Superior temporal gyrus (tissue), 1 donor: ENCODE measurements around the gene NDUFA9.
A peak's percentile ranks its signal among the peaks of the same experiment; 100 is the strongest.

Experiments
- DNase-seq: peaks from one replicate; pipeline ENCODE4 v3.0.0-alpha.2; 2016; ENCODE audit errors: extremely low spot score

NDUFA9 gene

DNA sequence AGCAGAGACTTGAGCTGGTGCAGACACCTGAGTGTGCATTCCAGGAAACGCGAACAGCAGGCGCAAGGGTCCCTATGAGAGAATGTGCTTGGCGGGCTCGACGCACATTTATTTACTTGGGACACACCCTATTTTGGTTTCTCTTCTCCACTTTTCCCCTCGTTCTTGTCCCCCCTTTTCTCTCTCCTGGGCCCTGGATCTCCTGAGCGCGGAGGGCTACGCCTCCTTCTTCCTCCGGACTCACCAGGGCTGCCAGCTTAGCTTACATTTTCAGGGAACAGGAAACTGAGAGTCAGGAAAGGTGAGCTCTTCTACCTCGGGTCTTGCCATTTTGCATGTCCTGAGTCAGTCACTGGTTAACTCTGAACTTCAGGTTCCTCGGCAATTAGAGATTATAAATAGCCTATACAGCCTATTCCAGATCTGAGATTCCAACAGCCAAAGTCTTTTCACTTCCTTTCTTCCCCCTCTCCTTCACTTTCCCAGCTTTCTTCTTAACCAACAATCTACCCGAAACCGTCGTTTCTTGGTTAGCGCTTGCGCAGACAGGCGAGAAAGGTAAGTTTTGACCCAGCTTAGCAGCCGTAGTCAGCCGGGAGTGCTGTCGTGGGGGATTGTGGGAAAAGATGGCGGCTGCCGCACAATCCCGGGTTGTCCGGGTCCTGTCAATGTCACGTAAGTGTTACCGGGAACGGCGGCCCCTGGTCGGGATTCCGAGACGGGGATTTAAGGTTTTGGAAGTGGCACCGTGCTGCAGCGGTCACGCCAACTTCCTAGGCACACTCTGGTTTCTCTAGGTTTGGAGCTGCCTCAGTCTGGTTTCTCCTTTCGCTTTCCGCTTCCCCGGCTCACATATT, at the start of gene NDUFA9, which contains the start of gene AKAP3:
Gene NDUFA9 (plus strand): TSS at position 614 of the 857 bp plus-strand sequence. CDS start 13 bp downstream, at position 627.
Gene AKAP3 (minus strand): TSS at position 551 of the 857 bp plus-strand sequence. CDS start 10,855 bp downstream, outside the sequence.
- peak; percentile 95 for DNase-seq

GRCh38 chr12:4603421-4603820, 45.5 kb upstream of the NDUFA9 start:
- peak; percentile 8 for DNase-seq

GRCh38 chr12:4603946-4604345, 45.0 kb upstream of the NDUFA9 start:
- DNase-seq = no peak

DNA sequence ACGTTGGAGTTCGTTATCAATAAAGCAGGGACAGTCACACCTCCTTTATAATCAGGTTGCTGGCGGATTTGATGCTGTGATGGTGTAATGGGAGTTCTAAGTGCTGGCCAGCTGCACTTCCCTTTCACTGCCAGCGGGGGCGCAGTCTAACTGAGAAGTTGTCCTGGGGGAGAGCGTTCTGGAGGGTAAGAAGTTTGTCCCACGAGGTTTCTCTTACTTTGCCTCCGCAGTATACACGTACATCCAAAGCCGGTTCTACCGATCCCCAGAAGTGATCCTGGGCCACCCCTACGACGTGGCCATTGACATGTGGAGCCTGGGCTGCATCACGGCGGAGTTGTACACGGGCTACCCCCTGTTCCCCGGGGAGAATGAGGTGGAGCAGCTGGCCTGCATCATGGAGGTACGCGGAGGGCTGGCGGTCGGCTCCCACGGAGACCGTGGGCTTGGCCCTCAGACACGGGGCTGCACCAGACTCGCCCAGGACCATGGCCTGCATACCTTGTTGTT, 44.2 kb upstream of the NDUFA9 start:
- DNase-seq = peak; percentile 96

DNA sequence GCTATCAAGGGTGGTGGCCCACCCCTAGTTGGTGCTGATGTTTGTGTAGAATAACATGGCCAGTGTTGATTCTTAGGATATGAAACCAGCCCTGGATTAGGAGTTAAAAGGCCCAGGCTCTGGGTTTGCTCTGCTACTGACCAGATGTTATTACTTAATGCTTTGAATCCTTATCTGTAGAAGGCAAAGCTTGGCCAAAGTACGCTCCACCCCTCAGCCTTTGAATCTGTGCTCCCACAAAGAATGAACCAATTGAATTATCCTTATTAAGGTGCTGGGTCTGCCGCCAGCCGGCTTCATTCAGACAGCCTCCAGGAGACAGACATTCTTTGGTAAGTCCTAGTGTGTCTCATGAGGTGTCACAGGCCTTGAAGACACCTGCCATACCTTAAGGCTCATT, 41.9 kb upstream of the NDUFA9 start:
- no peak for DNase-seq

GRCh38 chr12:4609071-4609470, 39.8 kb upstream of the NDUFA9 start:
- DNase-seq = no peak

- DNase-seq = no peak
Measured at GRCh38 chr12:4610481-4610880, 38.4 kb upstream of the NDUFA9 start.

GRCh38 chr12:4615667-4616066, 33.2 kb upstream of the NDUFA9 start:
- DNase-seq = peak; percentile 61

GRCh38 chr12:4621511-4621910, 27.4 kb upstream of the NDUFA9 start:
- DNase-seq = no peak

DNA sequence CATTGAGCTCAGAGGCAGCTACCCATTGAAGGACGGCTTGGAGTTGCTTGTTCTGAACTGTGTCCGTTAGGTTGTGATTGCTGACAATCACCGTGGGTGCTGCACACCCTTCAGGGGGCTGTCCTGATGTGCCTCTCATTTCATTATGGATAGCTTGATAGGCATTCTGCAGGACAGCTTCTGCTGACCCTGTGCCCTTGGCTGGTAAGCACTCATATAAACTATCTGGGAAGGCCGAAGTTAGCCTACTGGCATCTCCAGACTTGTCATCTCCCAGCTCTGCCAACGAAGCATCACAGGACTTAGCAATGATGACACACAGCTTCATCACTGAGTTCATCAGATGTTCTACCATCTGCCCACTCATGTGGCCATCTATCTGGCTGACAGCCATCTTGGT, 22.4 kb upstream of the NDUFA9 start:
- DNase-seq = no peak

DNA sequence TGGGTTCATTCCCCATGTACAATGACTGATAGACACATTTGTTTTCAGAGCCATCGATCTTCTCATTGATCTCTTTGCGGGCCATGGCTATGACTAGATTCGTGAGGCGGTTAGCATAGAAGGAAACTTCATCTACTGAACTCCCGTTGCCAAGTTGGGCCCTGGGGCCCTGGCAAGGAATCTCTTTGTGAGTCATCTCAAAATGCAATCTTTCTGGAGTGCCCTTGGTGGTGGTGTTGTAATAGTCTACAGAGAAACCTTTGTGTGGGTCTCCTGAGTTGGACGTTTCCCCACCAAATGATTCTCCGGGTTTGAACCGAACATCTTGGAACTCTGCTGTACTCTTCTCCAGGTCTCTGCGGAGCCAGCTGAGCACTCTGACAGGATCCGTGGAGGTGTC, 20.5 kb upstream of the NDUFA9 start:
- no peak for DNase-seq

- DNase-seq = no peak
Measured at GRCh38 chr12:4630262-4630661, 18.7 kb upstream of the NDUFA9 start.

GRCh38 chr12:4643747-4644146, 5.2 kb upstream of the NDUFA9 start:
- DNase-seq = no peak

- no peak for DNase-seq
Measured at GRCh38 chr12:4645023-4645422, 3.9 kb upstream of the NDUFA9 start.

DNA sequence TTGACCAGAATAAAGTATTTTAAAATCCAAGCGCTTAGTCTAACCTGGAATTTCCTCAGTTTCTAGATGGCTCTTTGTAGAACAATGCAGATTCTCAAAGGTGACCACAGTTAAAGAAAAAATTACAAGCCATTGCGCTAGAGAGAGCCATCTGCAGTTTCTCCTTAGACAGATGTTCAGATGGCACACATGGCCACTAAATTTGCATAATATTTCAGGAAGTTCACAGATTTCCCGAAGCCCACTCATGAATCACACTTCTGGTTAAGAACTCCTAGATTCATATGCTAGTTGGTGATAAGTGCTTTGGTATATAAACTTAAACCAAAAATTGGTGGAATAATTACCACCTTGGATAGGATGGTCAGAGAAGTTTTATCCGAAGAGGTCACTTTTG, 812 bp upstream of the NDUFA9 start:
- peak; percentile 18 for DNase-seq

DNA sequence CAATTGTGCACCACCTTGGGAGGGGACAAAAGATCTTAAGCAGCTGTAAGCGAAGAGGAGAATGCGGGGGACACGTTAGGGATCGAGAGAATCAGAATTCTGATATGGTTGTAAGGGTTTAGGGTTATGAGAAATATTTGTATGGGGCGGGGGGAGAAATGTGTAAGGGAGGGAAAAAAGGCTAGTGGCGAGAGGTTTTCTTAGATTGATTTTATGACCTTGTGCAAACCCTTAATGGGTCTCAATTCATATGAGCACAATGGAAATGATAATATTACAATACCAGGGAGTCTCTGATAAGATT, 396 bp downstream of the NDUFA9 start:
- DNase-seq = no peak

GRCh38 chr12:4653257-4653656, 4.3 kb downstream of the NDUFA9 start:
- DNase-seq = no peak

DNA sequence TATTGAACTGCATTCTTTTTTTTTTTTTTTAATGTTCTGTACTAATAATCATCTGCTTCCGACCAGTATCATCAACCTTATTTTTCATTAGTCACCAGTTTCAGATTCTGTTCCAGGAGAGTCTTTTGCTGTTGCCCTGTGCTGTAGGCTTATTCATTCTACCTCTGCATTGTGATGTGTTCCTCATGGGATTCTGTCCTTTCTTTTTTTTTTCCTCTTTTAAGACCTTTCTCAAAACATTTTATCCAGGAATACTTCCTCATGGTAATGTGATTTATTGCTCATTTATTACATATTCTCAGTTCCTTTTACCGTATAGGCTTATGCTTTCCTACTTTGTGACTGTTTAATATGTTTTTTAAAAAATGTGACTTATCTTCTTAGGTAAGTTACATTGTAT, 4.8 kb downstream of the NDUFA9 start:
- DNase-seq = no peak

DNA sequence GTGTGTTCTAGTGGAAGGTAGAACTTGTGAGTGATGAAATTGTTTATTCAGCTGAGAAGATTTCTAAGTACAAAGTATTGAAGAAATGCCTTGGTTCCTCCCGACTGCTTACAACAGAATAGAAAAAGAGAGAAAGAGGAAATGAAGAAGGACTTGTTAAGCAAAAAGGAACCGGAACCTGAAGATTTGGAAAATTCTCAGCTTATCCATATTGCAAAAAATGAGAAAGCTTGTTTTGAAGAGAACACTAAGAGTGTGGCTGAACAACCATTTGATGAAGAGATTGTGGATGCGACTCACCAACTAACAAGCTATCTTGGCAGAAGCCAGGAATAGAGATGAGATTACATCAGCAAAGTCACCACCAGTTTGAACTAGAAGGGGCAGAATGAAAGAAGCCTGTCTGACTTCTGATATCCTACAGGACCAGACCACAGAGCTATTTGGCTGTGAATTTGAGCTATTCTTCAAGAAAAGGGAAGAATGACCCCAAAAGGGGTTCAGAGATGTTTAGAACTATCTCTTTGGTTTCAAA, 15.1 kb downstream of the NDUFA9 start:
- no peak for DNase-seq

DNA sequence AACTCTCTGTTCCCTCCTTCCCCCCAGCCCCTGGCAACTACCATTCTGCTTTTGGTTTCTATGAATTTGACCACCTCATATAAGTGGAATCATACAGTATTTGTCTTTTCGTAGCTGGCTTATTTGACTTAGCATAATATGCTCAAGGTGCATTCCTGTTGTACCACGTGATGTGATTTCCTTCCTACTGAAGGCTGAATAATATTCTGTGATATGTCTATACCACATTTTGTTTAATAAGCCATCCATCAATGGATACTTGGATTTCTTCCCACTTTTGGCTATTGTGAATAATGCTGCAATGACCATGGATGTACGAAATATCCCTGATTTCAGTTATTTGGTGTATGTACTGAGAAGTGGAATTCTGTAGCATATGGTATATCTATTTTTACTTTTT, 16.3 kb downstream of the NDUFA9 start:
- no peak for DNase-seq

- no peak for DNase-seq
Measured at GRCh38 chr12:4679711-4680110, 30.8 kb downstream of the NDUFA9 start.

- no peak for DNase-seq
Measured at GRCh38 chr12:4681732-4682131, 32.8 kb downstream of the NDUFA9 start.

DNA sequence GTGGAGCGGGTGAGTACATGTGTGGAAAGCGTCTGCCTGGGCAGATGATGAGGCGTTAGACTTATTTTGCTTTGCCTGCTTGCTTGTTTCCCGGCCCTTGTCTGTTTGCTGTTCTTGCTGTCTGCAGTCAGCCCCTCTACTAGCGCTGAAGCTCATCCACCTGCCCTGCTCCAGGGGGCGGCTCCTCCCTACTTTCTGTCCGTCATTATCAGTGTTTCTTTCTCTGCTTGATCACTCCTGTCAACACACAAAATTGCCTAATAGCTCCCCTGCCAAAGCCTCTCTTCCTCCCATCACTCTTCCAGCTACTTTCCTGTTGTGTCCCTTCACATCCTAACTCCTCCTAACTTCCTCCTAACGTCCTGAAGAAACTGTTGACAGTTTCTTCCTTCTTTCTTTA, 36.4 kb downstream of the NDUFA9 start:
- DNase-seq = no peak
